ENCODE measurements around the gene OR8B4.

GRCh38 chr11:124376280-124376679 lies 48.4 kb downstream of the OR8B4 start:
- TF ChIP-seq CTCF (IDR thresholded peaks at IDR 0.05) (no peak), POLR2A (IDR thresholded peaks at IDR 0.05) (no peak)

Data from thyroid gland (tissue), 4 donors.